Immature natural killer cell (primary cell): ENCODE data around the gene CNTFR. TPM values are rescaled to one million over a fixed set of nuclear protein-coding genes. Genes with fewer than 3 reads are reported as not detected.
A peak's percentile ranks its signal among the peaks of the same experiment; 100 is the strongest.

ENCODE experiments used
- DNase-seq, 3 donors: peaks; one replicate each; pipeline ENCODE4 v3.0.0; 2022; ENCODE audit warnings: mixed read lengths in 1 of 3
- H3K27ac Mint-ChIP-seq, 6 donors: one replicate each; pipeline ENCODE4 v1.8.0; 2020; ENCODE audit warnings: mixed read lengths in 6 of 6, mild to moderate bottlenecking in 5 of 6, inconsistent platforms in 4 of 6, moderate library complexity in 3 of 6
- H3K27me3 Mint-ChIP-seq, 3 donors: one replicate each; pipeline ENCODE4 v1.8.0; 2020 to 2021; ENCODE audit warnings: low read depth in 3 of 3, mild to moderate bottlenecking in 3 of 3, mixed read lengths in 3 of 3, moderate library complexity in 3 of 3, inconsistent platforms in 1 of 3
- H3K36me3 Mint-ChIP-seq, 3 donors: one replicate each; pipeline ENCODE4 v1.8.0; 2020; ENCODE audit warnings: mixed read lengths in 3 of 3, inconsistent platforms in 2 of 3, mild to moderate bottlenecking in 2 of 3
- H3K4me1 Mint-ChIP-seq, 2 donors: one replicate each; pipeline ENCODE4 v1.8.0; 2020; ENCODE audit warnings: inconsistent platforms in 2 of 2, mild to moderate bottlenecking in 2 of 2, mixed read lengths in 2 of 2, moderate library complexity in 1 of 2
- H3K4me3 Mint-ChIP-seq, 5 donors: one replicate each; pipeline ENCODE4 v1.8.0; 2020; ENCODE audit warnings: mild to moderate bottlenecking in 5 of 5, mixed read lengths in 5 of 5, inconsistent platforms in 3 of 5, moderate library complexity in 3 of 5
- H3K9me3 Mint-ChIP-seq, 6 donors: one replicate each; pipeline ENCODE4 v1.8.0; 2020; ENCODE audit warnings: mild to moderate bottlenecking in 6 of 6, mixed read lengths in 6 of 6, inconsistent platforms in 4 of 6, moderate library complexity in 3 of 6
- polyA plus RNA-seq, 3 donors: library from polyadenylated mRNA; unstranded; fragments of 300-500 nt; fragmentation: Illumina TruSeq; gene quantifications; one replicate each; pipeline ENCODE4 v1.2.3, GENCODE V29; 2021

Gene CNTFR
- polyA plus RNA-seq, 3 donors from 2014 or later: not detected

GRCh38 chr9:34591248-34591916 lies 1.9 kb upstream of the CNTFR start:
- no peaks in the 10 kb centered on the region for H3K9me3 Mint-ChIP-seq
- H3K4me3 Mint-ChIP-seq: peak overlapping the region; percentile 53 to 69 (median 62)
- H3K4me1 Mint-ChIP-seq: peaks cover 23 to 31% of the 10 kb centered on the region in 2 donors
- H3K27ac Mint-ChIP-seq: no peak overlapping the region
- peaks cover 18 to 42% (median 21%) of the 10 kb centered on the region in 3 donors for H3K27me3 Mint-ChIP-seq
- DNase-seq: peak; percentile 61 to 69 (median 62)
- peaks cover 0 to 6% (median 4%) of the 10 kb centered on the region in 3 donors for H3K36me3 Mint-ChIP-seq

GRCh38 chr9:34590381-34591247 lies 1.1 kb upstream of the CNTFR start:
- DNase-seq: no peak
- Mint-ChIP-seq H3K4me1 (peaks cover 23 to 31% of the 10 kb centered on the region in 2 donors), H3K27me3 (peaks cover 20 to 42% (median 25%) of the 10 kb centered on the region in 3 donors), H3K4me3 (peak overlapping the region; percentile 53 to 69 (median 67)), H3K27ac (no peak overlapping the region), H3K9me3 (no peaks in the 10 kb centered on the region), H3K36me3 (peaks cover 0 to 6% (median 4%) of the 10 kb centered on the region in 3 donors)

GRCh38 chr9:34588671-34589635 lies 571 bp downstream of the CNTFR start:
- Mint-ChIP-seq H3K27ac (no peak overlapping the region), H3K9me3 (no peaks in the 10 kb centered on the region), H3K4me1 (peaks cover 23 to 31% of the 10 kb centered on the region in 2 donors), H3K27me3 (peaks cover 20 to 41% (median 25%) of the 10 kb centered on the region in 3 donors), H3K4me3 (peak overlapping the region; percentile 59 to 85 (median 67)), H3K36me3 (peaks cover 0 to 6% (median 4%) of the 10 kb centered on the region in 3 donors)
- no peak for DNase-seq

- Mint-ChIP-seq H3K36me3 (peaks cover 0 to 6% (median 4%) of the 10 kb centered on the region in 3 donors), H3K27me3 (peaks cover 14 to 30% (median 26%) of the 10 kb centered on the region in 3 donors), H3K27ac (no peak overlapping the region), H3K9me3 (no peaks in the 10 kb centered on the region), H3K4me3 (peak overlapping the region in 2 of 5 donors; percentile 3 to 22), H3K4me1 (peaks cover 17 to 25% of the 10 kb centered on the region in 2 donors)
- DNase-seq: no peak
Measured at GRCh38 chr9:34587271-34587670, 2.3 kb downstream of the CNTFR start.

- H3K27ac Mint-ChIP-seq: no peak overlapping the region
- H3K4me1 Mint-ChIP-seq: peaks cover 11 to 20% of the 10 kb centered on the region in 2 donors
- peaks cover 0 to 6% (median 4%) of the 10 kb centered on the region in 3 donors for H3K36me3 Mint-ChIP-seq
- H3K9me3 Mint-ChIP-seq: no peaks in the 10 kb centered on the region
- no peak for DNase-seq
- H3K27me3 Mint-ChIP-seq: peaks cover 12 to 28% (median 24%) of the 10 kb centered on the region in 3 donors
- H3K4me3 Mint-ChIP-seq: no peak overlapping the region
Measured at GRCh38 chr9:34585946-34586669, 3.4 kb downstream of the CNTFR start.

GRCh38 chr9:34584970-34585369 lies 4.6 kb downstream of the CNTFR start:
- Mint-ChIP-seq H3K27me3 (peaks cover 10 to 27% (median 23%) of the 10 kb centered on the region in 3 donors), H3K36me3 (peaks cover 0 to 6% (median 4%) of the 10 kb centered on the region in 3 donors), H3K27ac (no peak overlapping the region), H3K4me3 (no peak overlapping the region), H3K9me3 (no peaks in the 10 kb centered on the region), H3K4me1 (peaks cover 11 to 12% of the 10 kb centered on the region in 2 donors)
- DNase-seq: no peak

GRCh38 chr9:34582787-34583186 lies 6.7 kb downstream of the CNTFR start:
- no peaks in the 10 kb centered on the region for H3K9me3 Mint-ChIP-seq

GRCh38 chr9:34581318-34581717 lies 8.2 kb downstream of the CNTFR start:
- Mint-ChIP-seq H3K27ac (no peak overlapping the region), H3K27me3 (peaks cover 9 to 28% (median 20%) of the 10 kb centered on the region in 3 donors), H3K9me3 (peaks cover 0 to 2% (median 0%) of the 10 kb centered on the region in 6 donors), H3K4me1 (peaks cover 0 to 5% of the 10 kb centered on the region in 2 donors), H3K4me3 (no peak overlapping the region), H3K36me3 (no peaks in the 10 kb centered on the region)
- DNase-seq: no peak

More at GRCh38 chr9:34582787-34583186, 6.7 kb downstream of the CNTFR start:
- Mint-ChIP-seq H3K27ac (no peak overlapping the region), H3K27me3 (peaks cover 9 to 26% (median 20%) of the 10 kb centered on the region in 3 donors), H3K4me3 (no peak overlapping the region), H3K4me1 (no peaks in the 10 kb centered on the region), H3K36me3 (no peaks in the 10 kb centered on the region)
- DNase-seq: no peak

GRCh38 chr9:34580358-34580757 lies 9.2 kb downstream of the CNTFR start:
- DNase-seq: no peak

GRCh38 chr9:34579808-34580163 lies 9.7 kb downstream of the CNTFR start:
- Mint-ChIP-seq H3K27ac (no peak overlapping the region), H3K4me3 (no peak overlapping the region), H3K27me3 (peaks cover 18 to 27% (median 23%) of the 10 kb centered on the region in 3 donors), H3K9me3 (peaks cover 0 to 2% (median 0%) of the 10 kb centered on the region in 6 donors), H3K36me3 (no peaks in the 10 kb centered on the region), H3K4me1 (peaks cover 0 to 5% of the 10 kb centered on the region in 2 donors)
- DNase-seq: no peak

More at GRCh38 chr9:34580358-34580757, 9.2 kb downstream of the CNTFR start:
- no peak overlapping the region for H3K4me3 Mint-ChIP-seq
- peaks cover 0 to 2% (median 0%) of the 10 kb centered on the region in 6 donors for H3K9me3 Mint-ChIP-seq
- peaks cover 15 to 27% (median 23%) of the 10 kb centered on the region in 3 donors for H3K27me3 Mint-ChIP-seq
- H3K4me1 Mint-ChIP-seq: peaks cover 0 to 5% of the 10 kb centered on the region in 2 donors
- no peak overlapping the region for H3K27ac Mint-ChIP-seq
- no peaks in the 10 kb centered on the region for H3K36me3 Mint-ChIP-seq

- Mint-ChIP-seq H3K27ac (no peak overlapping the region), H3K9me3 (peaks cover 0 to 2% (median 0%) of the 10 kb centered on the region in 6 donors), H3K4me1 (peaks cover 0 to 5% of the 10 kb centered on the region in 2 donors), H3K27me3 (peaks cover 21 to 27% (median 23%) of the 10 kb centered on the region in 3 donors), H3K4me3 (no peak overlapping the region), H3K36me3 (no peaks in the 10 kb centered on the region)
- no peak for DNase-seq
Measured at GRCh38 chr9:34579104-34579807, 10.3 kb downstream of the CNTFR start.
